NCI-H748 (cell line): ENCODE results near the gene COL25A1.
"Not testable (repeated sequence)": the region's sequence is repeated elsewhere in the genome, so short reads cannot be mapped to it uniquely, and the experiment has no call there.

Experiments used
- DNase-seq: peaks from one replicate; lab custom pipeline; 2025; ENCODE audit not compliant: unreplicated experiment; lab: John Stamatoyannopoulos, UW

Gene COL25A1

GRCh38 chr4:109016200-109016599 is 286.3 kb downstream of the COL25A1 start:
- no peak for DNase-seq

- DNase-seq, result no peak
Measured at GRCh38 chr4:109015413-109015810, 287.0 kb downstream of the COL25A1 start.

- DNase-seq, result no peak
Measured at GRCh38 chr4:109014593-109015412, 287.7 kb downstream of the COL25A1 start.

GRCh38 chr4:109012286-109012880 is 290.1 kb downstream of the COL25A1 start:
- DNase-seq, result no peak

- no peak for DNase-seq
Measured at GRCh38 chr4:109011241-109012026, 291.0 kb downstream of the COL25A1 start.

- DNase-seq, result no peak
Measured at GRCh38 chr4:109010521-109010920, 291.9 kb downstream of the COL25A1 start.

- DNase-seq, result no peak
Measured at GRCh38 chr4:109009909-109010308, 292.5 kb downstream of the COL25A1 start.

- no peak for DNase-seq
Measured at GRCh38 chr4:109007976-109008375, 294.5 kb downstream of the COL25A1 start.

- no peak for DNase-seq
Measured at GRCh38 chr4:109005523-109005922, 296.9 kb downstream of the COL25A1 start.

GRCh38 chr4:109004418-109004817 is 298.0 kb downstream of the COL25A1 start:
- no peak for DNase-seq

- no peak for DNase-seq
Measured at GRCh38 chr4:109003964-109004363, 298.5 kb downstream of the COL25A1 start.

GRCh38 chr4:108991551-108992328 is 310.7 kb downstream of the COL25A1 start:
- DNase-seq, result no peak

GRCh38 chr4:108988464-108989195 is 313.8 kb downstream of the COL25A1 start:
- DNase-seq, result no peak

- DNase-seq, result not testable (repeated sequence)
Measured at GRCh38 chr4:108984495-108984894, 318.0 kb downstream of the COL25A1 start.

- DNase-seq, result no peak
Measured at GRCh38 chr4:108982402-108983185, 319.9 kb downstream of the COL25A1 start.

GRCh38 chr4:108980455-108981239 is 321.8 kb downstream of the COL25A1 start:
- DNase-seq, result no peak

GRCh38 chr4:108979759-108980158 is 322.7 kb downstream of the COL25A1 start:
- no peak for DNase-seq

- DNase-seq, result no peak
Measured at GRCh38 chr4:108978066-108978465, 324.4 kb downstream of the COL25A1 start.
